Measurements from ENCODE around the gene SYNDIG1L. TPM values are rescaled to one million over a fixed set of nuclear protein-coding genes. Genes with fewer than 3 reads are reported as not detected.

Gene SYNDIG1L
- total RNA-seq, 1 experiment from 2014 or later, result not detected

DNA sequence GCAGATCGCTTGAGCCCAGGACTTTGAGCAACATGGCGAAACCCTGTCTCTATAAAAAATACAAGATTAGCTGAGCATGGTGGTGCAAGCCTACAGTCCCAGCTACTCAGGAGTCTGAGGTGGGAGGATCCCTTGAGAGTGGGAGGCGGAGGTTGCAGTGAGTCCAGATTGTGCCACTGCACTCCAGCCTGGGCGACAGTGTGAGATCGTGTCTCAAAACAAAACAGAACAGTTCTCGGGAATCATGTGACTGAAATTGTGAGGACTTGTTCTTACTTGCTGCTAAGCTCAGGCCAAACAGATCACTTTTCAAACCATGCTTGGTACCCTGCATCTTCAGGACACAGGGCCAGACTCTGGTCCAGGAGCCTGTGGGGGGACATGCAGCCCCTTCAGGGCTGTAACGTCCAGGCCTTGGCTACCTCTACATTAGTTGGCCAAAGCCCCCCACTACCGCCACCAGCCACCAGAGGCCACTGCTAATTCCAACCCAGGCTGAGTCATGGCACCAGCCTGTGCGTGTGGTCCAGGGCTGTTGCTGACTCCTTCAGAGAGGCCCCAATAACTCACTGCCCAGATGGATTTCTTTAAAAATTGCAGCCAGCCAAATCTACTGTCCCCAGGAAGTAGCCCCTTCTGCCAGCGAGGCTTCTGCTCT, 33.4 kb upstream of the SYNDIG1L start (continued):
- TF ChIP-seq ZNF274 (IDR thresholded peaks at IDR 0.05; ENCODE audit: low read depth, low read length) (no peak), EGR1 (IDR thresholded peaks at IDR 0.05; ENCODE audit: low read depth) (no peak), CEBPB (IDR thresholded peaks at IDR 0.05; ENCODE audit: low read depth) (no peak), SIN3A (IDR thresholded peaks at IDR 0.05; ENCODE audit: low read depth) (no peak), FOSL1 (IDR thresholded peaks at IDR 0.05; ENCODE audit: low read depth) (no peak)
- TF ChIP-seq, protein P1, sequence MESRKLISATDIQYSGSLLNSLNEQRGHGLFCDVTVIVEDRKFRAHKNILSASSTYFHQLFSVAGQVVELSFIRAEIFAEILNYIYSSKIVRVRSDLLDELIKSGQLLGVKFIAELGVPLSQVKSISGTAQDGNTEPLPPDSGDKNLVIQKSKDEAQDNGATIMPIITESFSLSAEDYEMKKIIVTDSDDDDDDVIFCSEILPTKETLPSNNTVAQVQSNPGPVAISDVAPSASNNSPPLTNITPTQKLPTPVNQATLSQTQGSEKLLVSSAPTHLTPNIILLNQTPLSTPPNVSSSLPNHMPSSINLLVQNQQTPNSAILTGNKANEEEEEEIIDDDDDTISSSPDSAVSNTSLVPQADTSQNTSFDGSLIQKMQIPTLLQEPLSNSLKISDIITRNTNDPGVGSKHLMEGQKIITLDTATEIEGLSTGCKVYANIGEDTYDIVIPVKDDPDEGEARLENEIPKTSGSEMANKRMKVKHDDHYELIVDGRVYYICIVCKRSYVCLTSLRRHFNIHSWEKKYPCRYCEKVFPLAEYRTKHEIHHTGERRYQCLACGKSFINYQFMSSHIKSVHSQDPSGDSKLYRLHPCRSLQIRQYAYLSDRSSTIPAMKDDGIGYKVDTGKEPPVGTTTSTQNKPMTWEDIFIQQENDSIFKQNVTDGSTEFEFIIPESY (IDR thresholded peaks at IDR 0.05; ENCODE audit: extremely low read depth, insufficient replicate concordance, low read length), result no peak

DNA sequence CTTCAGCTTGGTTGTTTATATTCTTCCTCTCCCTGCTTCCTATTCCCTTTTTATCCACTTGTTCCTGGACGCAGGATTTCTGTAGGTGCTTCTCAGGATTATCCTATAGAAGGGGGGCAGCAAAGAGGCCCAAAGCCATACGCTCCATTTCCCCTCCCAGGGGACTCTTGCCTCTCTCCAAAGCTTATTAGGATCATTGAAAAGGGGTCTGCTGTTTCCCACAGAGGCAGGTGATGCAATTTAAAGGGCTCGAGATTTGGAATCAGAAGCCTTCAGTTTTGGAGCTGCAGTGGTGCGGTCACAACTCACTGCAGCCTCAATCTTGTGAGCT, 31.5 kb upstream of the SYNDIG1L start:
- no peaks in the 10 kb centered on the region for H3K36me3 ChIP-seq (ENCODE audit: control insufficient read depth in 1 of 2, insufficient read depth in 2 of 2, low read length in 2 of 2)
- ATAC-seq, result no peak
- no peak overlapping the region for H3K27ac ChIP-seq (ENCODE audit: low read depth, low read length)
- ChIA-PET POLR2A (no interaction called here), RAD21 (ENCODE audit: low non-redundant PET in 1 of 2, low total read pairs in 2 of 2, uncharacterized antibody in 2 of 2, unreplicated experiment in 2 of 2) (no interaction called here), CTCF (no interaction called here)
- TF ChIP-seq TCF7L2 (IDR thresholded peaks at IDR 0.05; ENCODE audit: borderline replicate concordance, extremely low read depth, insufficient read depth, insufficient read length) (no peak), EGR1 (IDR thresholded peaks at IDR 0.05; ENCODE audit: low read depth) (no peak), CEBPB (IDR thresholded peaks at IDR 0.05; ENCODE audit: low read depth) (no peak), POLR2AphosphoS5 (IDR thresholded peaks at IDR 0.05; ENCODE audit: low read depth, low read length) (no peak)
- no peaks in the 10 kb centered on the region for H4K20me1 ChIP-seq (ENCODE audit: insufficient read depth)
- H3K9ac ChIP-seq (ENCODE audit: low read length), result no peak overlapping the region
- no peak overlapping the region for H3K4me2 ChIP-seq (ENCODE audit: low read length)
- no peak overlapping the region for H2AFZ ChIP-seq (ENCODE audit: low read depth, low read length, poor library complexity, severe bottlenecking)
- no TSS peak for BruUV-seq (replicated peaks)
- no peak overlapping the region for H3K4me3 ChIP-seq (replicated peaks in 1 of 2; ENCODE audit: low read depth in 1 of 2, low read length in 2 of 2)
- H3K9me3 ChIP-seq (ENCODE audit: control insufficient read depth in 1 of 2, insufficient read depth in 1 of 2, low read depth in 1 of 2, low read length in 2 of 2), result no peaks in the 10 kb centered on the region
- no peak for DNase-seq (ENCODE audit: low read depth, low spot score)
- no peaks in the 10 kb centered on the region for H3K9me2 ChIP-seq (ENCODE audit: insufficient read depth)
- H3K27me3 ChIP-seq (ENCODE audit: insufficient read depth, low read length), result no peaks in the 10 kb centered on the region
- intact Hi-C loops (cut with micrococcal nuclease), result no loop called here
- 0 out of 4 replicates have a peak, but pooled peaks cover 0 to 3% of the 10 kb centered on the region in 2 experiments for H3K4me1 ChIP-seq (ENCODE audit: control insufficient read depth in 1 of 2, insufficient read depth in 2 of 2, low read length in 2 of 2)
- H3K79me2 ChIP-seq (ENCODE audit: insufficient read depth, low read length), result no peaks in the 10 kb centered on the region
